HG03159 (cell line): Measurements from ENCODE around the gene SEC14L5.
A peak's percentile ranks its signal among the peaks of the same experiment; 100 is the strongest.
"Not testable (repeated sequence)": the region's sequence is repeated elsewhere in the genome, so short reads cannot be mapped to it uniquely, and the experiment has no call there.

ENCODE experiments used
- ATAC-seq: cut with Tn5 transposase; IDR thresholded peaks from one replicate; pipeline ENCODE4 v1.9.1; 2021; ENCODE audit warnings: mild to moderate bottlenecking, moderate library complexity; ENCODE audit not compliant: unreplicated experiment

The SEC14L5 gene

DNA sequence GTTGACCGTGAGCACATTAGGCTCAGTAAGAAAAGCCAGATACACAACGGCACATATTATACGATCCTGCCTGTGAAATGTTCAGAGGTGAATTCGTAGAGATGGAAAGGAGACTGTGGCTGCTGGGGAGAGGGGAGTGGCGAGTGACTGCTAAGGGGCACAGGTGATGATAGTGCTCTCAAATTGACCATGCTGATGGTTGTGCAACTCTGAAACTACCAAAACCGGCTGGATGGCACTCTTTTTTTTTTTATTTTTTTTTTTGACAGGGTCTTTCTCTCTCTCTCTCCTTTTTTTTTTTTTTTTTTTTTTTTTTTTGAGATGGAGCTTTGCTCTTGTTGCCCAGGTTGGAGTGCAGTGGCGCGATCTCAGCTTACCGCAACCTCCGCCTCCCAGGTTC lies 8.1 kb upstream of the SEC14L5 start:
- no peak for ATAC-seq

DNA sequence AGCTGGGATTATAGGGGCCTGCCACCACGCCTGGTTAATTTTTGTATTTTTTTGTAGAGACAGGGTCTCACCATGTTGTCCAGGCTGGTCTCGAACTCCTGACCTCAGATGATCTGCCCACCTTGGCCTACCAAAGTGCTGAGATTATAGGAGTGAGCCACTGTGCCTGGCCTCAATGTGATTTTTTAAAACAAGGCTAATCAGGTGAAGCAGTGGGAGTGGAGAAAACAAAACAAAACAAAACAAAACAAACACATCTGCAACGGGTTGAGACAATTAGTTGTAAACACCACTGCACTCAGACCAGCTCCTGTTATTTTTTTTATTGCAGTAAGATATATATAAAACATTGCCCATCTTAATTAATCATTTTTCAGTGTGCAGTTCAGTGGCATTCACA lies 6.5 kb upstream of the SEC14L5 start:
- not testable (repeated sequence) for ATAC-seq

DNA sequence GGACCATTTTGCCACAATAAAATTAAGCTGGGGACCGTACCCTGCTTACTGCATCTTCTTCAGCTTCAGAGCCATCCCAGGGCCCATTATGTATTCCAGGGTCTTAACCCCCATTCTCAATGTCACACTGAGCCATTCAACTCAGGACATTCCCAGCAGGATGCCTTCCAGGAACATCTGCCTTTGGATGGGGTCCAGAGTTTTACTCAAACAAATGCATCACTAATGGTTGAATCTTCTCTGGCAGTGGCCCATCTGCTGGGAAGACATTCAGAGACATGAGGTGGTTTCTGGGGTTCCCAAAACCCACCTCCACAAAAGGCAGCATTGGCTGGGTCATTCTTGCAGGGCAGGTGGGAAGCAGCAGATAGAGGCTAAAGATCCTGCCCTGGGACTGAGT lies 3.4 kb upstream of the SEC14L5 start:
- ATAC-seq = no peak

DNA sequence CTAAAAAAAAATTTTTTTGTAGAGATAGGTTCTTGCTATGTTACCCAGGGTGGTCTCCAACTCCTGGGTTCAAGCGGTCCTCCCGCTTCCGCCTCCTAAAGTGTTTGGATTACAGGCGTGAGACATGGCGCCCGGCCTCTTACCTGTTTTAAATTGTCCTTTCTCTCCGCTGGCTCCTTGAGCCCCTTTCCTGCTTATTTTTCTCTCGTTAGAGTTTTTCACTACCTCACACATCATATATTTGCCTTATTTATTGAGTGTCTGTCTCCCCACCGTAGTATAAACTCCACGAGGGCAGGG lies 760 bp upstream of the SEC14L5 start:
- no peak for ATAC-seq

DNA sequence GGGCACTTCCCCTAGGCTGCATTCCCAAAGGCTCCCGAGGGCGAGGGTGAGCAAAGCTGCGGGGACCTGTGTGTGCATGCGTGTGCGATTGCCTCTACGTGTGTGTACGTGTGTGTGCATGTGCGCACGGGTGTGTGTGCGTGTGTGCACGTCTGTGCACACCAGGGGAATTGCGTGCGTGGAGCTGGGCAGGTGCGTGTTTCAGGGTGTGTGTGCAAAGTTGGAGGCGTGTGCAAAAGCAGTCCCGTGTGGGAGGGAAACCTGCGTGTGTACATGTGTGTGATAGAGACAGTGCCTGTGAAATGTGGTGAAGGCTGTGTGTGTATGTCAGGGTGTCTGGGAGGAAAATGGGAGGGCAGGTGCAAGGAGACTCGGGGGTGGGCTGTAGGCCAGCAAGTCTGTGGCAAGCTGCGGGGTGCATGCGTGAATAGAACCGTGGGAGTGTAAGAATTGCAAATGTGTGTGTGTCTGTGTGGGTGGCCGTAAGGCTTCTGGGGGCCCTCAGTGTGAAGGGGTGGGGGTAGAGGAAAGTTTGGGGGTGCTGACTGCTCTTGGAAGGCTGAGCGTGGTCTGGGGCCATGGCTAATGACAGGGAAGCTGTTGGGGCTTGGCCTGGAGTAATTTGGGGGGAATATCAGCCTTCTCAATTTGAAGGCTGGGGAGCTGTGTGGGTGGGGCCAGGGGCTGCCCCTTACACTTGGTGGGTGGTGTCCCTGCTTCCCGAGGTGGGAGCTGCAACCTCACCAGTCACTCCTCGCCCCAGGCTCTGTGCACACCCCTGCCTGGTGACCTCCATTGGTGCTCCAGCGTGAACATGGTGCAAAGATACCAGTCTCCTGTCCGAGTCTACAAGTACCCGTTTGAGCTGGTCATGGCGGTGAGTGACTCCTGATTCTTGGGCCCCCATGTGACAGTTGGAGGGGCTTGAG lies 644 bp downstream of the SEC14L5 start:
- no peak for ATAC-seq

DNA sequence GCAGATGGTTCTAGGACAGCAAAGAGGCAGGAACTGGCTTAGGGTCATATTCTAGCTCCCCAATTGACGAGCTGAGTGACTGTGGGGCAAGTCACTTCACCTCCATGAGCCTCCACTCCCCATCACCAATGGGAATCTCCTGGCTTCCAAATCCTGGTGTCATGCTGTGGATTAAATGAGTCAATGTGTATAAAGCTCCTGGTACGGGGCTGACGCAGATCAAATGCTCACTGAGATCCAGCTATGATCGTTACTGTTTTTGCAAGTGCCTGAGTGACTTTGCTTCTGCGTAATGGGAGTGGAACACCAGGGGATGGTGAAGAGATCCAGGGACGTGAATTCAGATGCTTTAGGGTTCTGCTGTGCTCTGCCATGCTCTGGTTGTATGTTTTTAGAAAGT lies 2.4 kb downstream of the SEC14L5 start:
- ATAC-seq = no peak

DNA sequence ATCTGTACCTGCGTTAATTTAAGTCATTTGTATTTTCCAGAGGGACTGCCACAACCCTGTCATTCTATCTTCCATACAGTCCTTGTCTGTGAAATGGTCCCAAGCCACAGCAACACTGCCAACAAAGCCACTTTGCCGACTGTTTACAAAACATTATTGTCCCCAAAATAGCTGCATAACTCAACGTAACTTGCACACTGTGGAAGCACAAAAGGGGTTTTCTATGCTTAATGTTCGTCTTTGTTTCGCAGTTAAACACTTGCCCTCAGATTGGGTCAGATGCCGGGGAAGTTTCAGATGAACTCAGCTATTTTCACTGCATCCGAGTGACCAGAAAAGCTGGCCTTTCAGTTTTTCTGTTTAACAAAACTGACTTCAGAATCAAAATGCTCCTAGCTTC lies 4.6 kb downstream of the SEC14L5 start:
- ATAC-seq = no peak

DNA sequence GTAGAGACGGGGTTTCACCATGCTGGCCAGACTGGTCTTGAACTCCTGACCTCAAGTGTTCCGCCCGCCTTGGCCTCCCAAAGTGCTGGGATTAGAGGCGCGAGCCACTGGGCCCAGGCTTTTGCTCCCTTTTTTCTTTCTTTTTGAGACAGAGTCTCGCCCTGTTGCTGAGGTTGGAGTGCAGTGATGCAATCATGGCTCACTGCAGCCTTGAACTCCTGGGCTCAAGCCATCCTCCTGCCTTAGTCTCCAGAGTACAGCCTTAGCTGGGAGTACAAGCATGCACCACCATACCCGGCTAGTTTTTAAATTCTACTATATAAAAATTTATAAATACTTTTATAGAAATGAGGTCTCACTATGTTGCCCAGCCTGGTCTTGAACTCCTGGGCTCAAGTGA lies 5.4 kb downstream of the SEC14L5 start:
- ATAC-seq = not testable (repeated sequence)

DNA sequence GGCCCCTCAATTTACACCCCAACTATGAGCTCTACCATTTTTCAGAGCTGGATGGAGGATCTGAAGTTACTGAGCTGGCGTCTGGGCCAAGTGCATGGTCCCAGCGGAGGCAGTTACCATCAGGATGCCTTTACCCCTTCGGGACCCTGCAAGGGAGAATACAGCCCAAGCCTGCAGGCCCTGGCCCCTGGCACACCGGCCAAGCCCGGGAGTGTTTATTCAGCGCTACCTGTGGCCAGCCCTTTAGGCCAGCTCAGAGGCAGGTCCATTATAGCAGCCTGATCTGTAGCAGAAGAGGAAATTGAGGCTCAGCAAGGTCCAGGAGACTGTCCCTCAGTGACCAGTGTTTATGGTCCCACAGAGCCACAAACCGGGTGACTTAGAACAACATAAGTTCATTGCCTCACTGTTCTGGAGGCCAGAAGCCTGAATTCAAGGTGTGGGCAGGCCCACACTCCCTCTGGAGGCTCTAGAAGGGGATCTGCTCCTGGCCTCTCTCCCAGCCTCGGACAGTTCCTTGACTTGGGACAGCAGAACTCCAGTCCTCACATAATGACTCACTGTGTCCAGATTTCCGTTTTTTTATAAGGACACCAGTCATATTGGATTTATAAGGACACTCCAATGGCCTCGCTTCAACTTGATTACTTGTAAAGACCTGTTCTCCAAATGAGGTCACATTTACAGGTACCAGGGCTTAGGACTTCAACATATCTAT lies 8.8 kb downstream of the SEC14L5 start:
- no peak for ATAC-seq

DNA sequence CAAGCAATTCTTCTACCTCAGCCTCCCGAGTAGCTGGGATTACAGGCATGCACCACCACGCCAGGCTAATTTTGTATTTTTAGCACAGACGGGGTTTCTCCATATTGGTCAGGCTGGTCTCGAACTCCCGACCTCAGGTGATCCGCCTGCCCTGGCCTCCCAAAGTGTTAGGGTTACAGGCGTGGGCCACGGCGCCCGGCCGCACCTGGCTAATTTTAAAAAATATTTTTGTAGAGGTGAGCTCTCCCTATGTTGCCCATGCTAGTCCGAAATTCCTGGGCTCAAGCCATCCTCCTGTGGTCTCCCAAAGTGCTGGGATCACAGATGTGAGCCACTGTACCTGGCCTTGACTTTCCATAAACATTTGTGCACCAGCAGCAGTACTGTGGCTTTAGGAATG lies 10.1 kb downstream of the SEC14L5 start:
- not testable (repeated sequence) for ATAC-seq

DNA sequence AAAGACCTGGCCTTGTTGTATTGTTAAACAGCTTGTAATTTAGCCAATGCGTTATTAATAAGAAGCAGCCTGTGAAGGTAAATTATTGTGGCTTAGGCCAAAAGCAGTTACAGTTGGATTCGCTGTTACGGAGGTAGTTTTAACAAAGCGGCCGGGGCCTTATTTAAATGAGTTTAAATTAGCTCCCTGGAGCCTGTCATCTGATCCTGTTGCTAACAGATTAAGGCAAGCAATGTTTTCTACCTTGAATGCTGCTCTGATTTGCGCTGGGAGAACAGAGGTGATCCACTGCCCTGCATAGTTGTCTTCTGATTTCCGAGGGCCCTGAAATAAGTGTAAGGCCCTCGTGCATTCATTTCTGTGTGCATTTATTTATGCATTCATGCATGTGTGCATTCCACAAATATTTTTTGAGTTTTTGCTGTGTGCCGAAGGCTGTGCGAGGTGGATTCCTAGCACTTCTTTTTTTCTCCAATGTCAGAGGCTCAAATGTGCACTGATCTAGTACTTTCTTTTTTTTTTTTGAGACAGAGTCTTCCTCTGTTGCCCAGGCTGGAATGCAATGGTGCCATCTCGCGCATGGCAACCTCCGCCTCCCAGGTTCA lies 10.9 kb downstream of the SEC14L5 start:
- ATAC-seq = no peak

DNA sequence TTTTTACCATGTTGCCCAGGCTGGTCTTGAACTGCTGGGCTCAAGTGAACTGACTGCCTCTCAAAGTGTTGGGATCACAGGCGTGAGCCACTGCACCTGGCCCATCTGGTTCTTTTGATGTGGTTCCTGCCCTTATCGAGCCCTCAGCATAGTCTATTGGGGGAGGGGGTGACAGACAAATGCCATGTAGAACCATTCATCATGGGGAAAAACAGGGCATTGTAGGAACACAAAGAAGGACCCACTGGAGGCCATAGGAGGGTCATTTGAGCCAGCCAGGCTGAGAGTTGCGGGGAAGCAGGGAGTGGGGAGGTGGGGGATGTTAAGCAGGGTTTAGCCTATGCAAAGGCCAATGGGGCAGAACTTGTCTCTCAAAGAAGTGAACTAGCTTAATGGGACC lies 11.9 kb downstream of the SEC14L5 start:
- ATAC-seq = no peak

DNA sequence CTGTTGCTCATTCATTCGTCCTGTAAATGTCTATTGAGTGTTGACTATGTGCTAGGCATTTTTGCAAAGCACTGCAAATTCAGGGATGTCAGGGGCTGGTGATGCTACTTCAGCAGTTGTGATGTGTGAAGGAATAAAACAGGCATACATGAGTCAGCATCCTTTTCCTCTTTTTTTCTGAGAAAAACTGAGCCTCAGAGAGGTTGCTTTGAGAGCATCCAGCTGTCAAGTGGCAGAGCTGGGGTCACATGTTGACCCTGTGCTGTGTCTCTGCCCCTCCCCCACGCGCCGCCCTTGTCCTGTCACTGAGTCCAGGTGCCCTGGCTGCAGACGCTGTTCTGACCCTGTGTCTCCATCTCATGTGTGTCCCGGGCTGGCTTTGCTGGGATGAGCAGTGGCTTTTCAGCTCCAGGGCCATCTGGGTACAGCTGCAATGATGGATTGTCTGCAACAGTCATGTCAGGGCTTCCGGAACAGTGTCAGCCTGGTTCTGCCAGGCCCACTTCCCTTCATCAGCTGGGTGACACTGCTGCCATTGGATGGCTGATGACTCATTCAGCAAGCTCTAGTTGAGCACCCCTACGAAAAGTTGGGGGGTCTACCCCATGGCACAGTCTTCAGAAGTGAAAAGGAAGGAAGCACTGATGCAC lies 14.9 kb downstream of the SEC14L5 start:
- no peak for ATAC-seq

DNA sequence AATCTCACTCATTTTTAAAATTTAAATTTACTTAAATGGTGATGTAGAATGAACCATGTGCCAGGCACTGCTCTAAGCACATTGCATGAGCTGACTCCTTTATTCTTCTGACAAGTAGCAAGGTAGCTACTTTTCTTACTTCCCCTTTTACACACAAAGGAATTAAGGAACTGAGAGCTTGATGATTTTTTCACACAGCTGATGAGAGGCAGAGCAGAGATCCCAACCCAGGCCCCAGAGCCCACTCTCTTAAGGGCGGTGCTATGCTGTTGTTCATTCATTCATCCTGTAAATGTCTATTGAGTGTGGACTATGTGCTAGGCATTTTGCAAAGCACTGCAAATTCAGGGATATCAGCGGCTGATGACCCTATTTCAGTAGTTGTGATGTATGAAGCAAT lies 17.9 kb downstream of the SEC14L5 start:
- peak; percentile 97 for ATAC-seq

DNA sequence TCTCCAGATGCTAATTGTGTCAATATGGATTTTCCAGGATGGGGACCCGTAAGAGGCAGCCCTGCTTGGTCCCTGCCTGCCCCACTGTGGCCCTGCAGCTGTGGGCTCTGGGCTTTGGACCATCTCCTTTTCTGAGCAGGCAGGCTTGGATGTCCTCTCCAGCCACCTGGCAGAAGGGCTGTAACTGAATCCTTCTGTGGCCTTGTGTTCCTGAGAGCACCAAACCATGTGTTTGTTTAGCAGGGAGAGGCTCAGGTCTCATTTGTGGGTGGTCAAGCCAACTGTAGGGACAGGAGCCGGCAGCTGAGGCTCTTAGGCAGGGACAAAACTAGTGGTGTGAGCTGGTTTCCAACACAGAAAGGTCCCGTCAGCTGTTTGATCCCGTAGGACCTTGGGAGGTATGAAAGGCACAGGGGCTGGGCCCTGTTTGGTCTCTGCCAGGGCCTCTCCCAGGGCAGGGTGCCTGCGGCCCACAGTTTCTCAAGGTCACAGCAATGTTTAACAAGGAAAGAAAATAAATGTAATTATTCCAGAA lies 18.5 kb downstream of the SEC14L5 start:
- ATAC-seq = no peak

DNA sequence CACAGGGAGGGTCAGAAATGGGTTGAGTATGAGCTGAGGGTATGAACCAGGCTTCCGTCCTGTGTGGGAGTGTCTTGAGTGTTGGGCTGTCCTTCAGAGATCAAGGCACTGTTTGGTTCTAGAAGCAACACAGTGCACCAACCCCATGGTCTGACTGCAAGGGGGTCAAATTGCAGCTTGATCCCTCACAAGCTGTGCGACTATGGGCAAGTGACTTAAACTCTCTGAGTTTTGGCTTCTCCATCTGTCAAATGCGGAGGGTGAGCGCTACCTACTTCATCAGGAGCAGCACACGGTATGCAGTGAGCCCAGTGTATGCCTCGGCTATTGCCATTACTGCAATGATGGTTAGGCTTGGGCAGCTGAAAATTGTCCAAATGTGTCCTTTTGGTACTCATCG lies 21.0 kb downstream of the SEC14L5 start:
- no peak for ATAC-seq

DNA sequence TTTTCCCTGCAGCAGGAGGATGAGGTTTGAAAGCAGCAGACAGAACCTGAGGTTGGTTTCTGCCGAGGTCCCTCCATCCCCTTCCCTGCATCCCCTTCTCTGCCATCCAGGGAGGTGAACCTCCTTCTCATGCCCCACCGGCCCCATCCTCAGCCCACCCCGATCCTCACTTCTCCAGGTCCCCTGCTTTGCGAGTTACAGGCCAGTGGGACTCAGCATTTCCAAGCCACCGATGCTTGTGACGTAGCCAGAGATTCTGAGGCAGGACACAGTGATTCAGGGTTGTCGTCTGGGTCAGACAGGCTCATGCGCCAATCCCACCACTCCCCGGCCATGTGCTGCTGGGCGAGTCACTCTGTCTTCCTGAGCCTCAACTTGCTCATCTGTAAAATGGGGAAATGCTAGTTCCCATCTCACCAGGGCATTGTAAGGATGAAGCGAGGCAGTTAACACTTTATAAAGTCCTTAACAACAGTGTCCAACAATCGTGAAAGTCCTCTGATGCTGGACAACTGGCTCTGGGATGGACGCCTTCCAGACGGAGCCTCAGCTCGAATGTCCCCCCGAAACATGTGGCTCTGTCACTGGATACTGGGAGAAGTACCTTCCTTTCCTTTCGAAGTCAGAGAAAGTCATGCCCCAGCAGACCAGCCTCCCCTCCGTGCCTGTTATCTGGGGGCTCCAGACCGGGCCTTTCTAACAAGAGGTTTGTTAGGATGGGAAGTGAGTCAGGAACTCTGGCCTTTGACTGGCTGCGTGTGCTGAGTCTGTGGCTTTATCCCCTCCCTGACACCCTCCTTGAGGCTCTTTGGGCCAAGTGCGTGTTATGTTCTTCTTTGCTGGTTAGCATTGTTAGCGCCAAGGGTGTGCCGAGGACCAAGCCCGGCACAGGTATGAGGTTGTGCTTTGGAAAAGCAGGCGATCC lies 21.9 kb downstream of the SEC14L5 start:
- ATAC-seq = no peak

DNA sequence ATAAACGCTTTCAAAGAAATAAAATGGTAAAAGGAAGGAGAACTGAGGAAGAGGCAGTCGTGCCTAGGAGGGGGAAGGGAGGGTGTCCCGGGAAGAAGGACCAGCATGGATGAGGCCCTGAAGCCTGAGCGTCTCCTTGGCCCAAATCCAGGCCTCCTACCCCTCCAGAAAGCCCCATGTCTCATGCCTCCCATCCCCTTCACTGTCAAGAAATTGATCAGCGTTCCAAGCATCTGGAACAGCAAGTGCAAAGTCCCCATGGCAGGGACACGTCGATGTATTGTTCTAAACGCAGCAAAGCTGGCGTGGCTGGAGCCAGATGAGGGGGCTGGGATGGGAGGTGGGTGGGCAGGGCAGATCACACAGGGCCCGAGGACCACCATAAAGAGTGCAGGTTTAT lies 22.6 kb downstream of the SEC14L5 start:
- ATAC-seq = no peak

DNA sequence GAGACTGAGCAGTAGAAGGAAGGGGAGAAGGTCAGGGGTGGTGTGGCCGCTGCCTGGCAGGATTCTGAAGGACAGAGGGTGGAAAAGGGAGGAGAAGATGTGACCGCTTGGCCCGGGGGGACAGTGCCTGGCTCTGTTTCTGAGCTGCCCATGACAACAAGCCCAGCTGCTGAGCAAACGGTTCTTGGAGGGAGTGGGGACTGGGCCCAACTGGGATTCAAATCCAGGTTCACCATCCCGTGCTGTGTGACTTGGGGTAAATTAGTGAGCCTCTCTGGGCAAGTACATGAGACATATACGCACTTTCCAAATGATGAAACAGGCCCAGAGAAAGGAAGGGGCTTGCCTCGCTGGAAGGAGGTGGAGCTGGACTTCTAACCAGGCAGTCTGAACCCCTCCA lies 23.3 kb downstream of the SEC14L5 start:
- ATAC-seq = no peak
